Effector memory CD8-positive, alpha-beta T cell (primary cell): ENCODE data around the gene AKAP13.
A peak's percentile ranks its signal among the peaks of the same experiment; 100 is the strongest.

ENCODE experiments used
- ATAC-seq: fragments of 150-1000 bp; cut with Tn5 transposase; replicated peaks from 2 replicates; pipeline ENCODE4 v1.10.0; 2021; ENCODE audit warnings: mild to moderate bottlenecking, moderate library complexity
- DNase-seq, 3 experiments: peaks; one replicate each; pipeline ENCODE4 v3.0.0; 2021
- H3K27ac Mint-ChIP-seq, 2 donors: one replicate each; pipeline ENCODE4 v1.8.0; 2022; ENCODE audit warnings: mild to moderate bottlenecking in 2 of 2, mixed read lengths in 2 of 2, moderate library complexity in 2 of 2
- H3K27me3 Mint-ChIP-seq, 2 donors: one replicate each; pipeline ENCODE4 v1.8.0; 2022; ENCODE audit warnings: mixed read lengths in 2 of 2
- H3K36me3 Mint-ChIP-seq: one replicate; pipeline ENCODE4 v1.8.0; 2022; ENCODE audit warnings: mild to moderate bottlenecking, moderate library complexity, mixed read lengths; ENCODE audit not compliant: insufficient read depth
- H3K4me1 Mint-ChIP-seq, 2 donors: one replicate each; pipeline ENCODE4 v1.8.0; 2022; ENCODE audit warnings: low read depth in 2 of 2, mixed read lengths in 2 of 2
- H3K4me3 Mint-ChIP-seq, 2 donors: one replicate each; pipeline ENCODE4 v1.8.0; 2022; ENCODE audit warnings: mild to moderate bottlenecking in 2 of 2, mixed read lengths in 2 of 2, moderate library complexity in 2 of 2
- H3K9me3 Mint-ChIP-seq, 2 donors: one replicate each; pipeline ENCODE4 v1.8.0; 2022; ENCODE audit warnings: mixed read lengths in 2 of 2

Gene AKAP13

DNA sequence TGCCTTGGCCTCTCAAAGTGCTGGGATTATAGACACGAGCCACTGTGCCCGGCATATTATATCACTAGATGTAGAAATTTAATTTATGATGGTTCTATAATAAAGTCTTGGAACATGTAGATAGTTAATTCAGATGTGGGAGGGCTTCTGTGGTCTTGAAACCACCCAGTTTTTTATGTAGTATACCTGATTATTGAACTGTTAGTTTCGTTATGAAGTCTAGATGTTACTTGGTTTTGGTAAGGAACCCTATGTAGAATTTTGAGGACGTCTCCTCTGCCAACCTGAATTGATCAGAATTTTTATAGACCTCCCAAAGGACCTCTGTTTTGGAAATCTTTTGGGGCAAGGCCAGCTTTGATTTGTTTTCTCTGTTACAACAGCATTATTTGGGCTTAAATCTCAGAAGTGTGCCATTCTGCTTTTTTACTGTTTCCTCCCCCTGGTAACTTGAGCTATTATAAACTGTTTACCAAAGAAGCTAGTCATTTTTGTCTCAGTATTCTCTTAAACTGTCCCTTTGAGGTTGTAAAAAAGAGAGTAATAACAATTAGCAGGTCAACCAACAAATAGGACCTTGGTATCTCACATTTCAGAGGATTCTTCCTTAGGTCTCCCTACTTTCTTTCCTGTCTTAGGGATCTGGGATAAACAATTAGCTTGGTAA lies 20.8 kb downstream of the AKAP13 start:
- H3K27ac Mint-ChIP-seq: peak overlapping the region in 1 of 2 donors; percentile 13
- H3K36me3 Mint-ChIP-seq: no peaks in the 10 kb centered on the region
- H3K4me1 Mint-ChIP-seq: peaks cover 33 to 51% of the 10 kb centered on the region in 2 donors
- DNase-seq (no peak), ATAC-seq (peak; percentile 36)
- no peaks in the 10 kb centered on the region for H3K9me3 Mint-ChIP-seq
- peak overlapping the region; percentile 15 to 24 for H3K4me3 Mint-ChIP-seq
- H3K27me3 Mint-ChIP-seq: no peaks in the 10 kb centered on the region

DNA sequence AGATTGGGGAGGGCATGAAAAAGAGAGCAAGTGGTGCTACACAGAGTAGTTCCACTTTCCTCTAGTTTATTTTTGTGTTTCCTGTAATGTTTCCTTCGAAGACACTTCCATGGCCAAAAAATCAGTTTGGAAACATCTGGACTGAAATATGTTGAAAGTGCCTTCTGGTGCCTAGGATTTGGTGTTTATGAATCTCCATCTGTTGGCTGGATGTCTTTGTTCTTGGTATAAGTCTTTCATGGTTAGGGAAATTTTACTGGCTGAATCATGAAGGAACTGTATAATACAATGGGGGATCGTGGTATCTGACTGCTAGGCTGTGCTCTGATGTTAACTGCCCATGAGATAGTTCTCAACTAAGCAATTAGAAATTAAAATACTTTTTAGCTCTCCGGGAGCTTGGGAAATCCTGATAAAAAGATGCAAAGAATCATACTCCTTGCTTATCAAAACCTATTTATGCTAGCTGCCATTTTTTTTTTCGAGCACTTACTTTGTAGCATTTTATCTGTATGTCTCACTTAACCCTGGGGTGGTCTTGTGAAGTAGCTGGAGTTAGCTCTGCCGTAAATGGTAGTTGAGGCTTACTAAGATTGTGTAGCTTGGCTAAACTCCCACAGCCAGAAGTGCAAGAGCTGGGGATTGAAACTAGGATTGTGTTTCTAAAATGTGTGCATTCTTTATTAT lies 21.9 kb downstream of the AKAP13 start:
- ATAC-seq (no peak), DNase-seq (no peak)
- no peak overlapping the region for H3K4me3 Mint-ChIP-seq
- no peaks in the 10 kb centered on the region for H3K9me3 Mint-ChIP-seq
- H3K27me3 Mint-ChIP-seq: no peaks in the 10 kb centered on the region
- peak overlapping the region in 1 of 2 donors; percentile 57 for H3K27ac Mint-ChIP-seq
- H3K4me1 Mint-ChIP-seq: peaks cover 38 to 54% of the 10 kb centered on the region in 2 donors
- peaks cover 2% of the 10 kb centered on the region for H3K36me3 Mint-ChIP-seq

DNA sequence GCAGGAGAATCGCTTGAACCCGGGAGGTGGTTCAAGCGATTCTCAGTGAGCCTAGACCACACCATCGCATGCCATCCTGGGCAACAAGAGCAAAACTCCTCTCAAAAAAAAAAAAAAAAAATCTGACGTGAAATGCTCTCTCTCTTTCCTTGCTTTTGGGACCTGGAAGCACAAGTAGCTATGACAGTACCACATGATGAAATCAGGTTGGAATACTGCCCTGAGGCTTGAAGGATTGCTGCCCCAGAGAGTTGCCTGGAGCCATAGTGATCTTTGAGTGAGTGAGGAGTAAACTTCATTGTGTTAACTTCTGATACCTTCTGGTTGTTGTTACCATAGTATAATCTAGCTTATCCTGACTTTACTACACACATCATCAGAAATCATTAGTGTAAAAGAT lies 23.3 kb downstream of the AKAP13 start:
- peaks cover 2% of the 10 kb centered on the region for H3K36me3 Mint-ChIP-seq
- H3K27me3 Mint-ChIP-seq: no peaks in the 10 kb centered on the region
- no peak for DNase-seq
- peaks cover 48 to 56% of the 10 kb centered on the region in 2 donors for H3K4me1 Mint-ChIP-seq
- no peak overlapping the region for H3K4me3 Mint-ChIP-seq
- no peaks in the 10 kb centered on the region for H3K9me3 Mint-ChIP-seq
- no peak for ATAC-seq
- no peak overlapping the region for H3K27ac Mint-ChIP-seq

- no peaks in the 10 kb centered on the region for H3K9me3 Mint-ChIP-seq
- no peaks in the 10 kb centered on the region for H3K27me3 Mint-ChIP-seq
- H3K36me3 Mint-ChIP-seq: peaks cover 2% of the 10 kb centered on the region
- H3K4me3 Mint-ChIP-seq: no peak overlapping the region
- peak overlapping the region; percentile 42 to 86 for H3K27ac Mint-ChIP-seq
- H3K4me1 Mint-ChIP-seq: peaks cover 48 to 52% of the 10 kb centered on the region in 2 donors
- DNase-seq: no peak
- no peak for ATAC-seq
These were observed 23.9 kb downstream of the AKAP13 start for GRCh38 chr15:85404176-85404917.

DNA sequence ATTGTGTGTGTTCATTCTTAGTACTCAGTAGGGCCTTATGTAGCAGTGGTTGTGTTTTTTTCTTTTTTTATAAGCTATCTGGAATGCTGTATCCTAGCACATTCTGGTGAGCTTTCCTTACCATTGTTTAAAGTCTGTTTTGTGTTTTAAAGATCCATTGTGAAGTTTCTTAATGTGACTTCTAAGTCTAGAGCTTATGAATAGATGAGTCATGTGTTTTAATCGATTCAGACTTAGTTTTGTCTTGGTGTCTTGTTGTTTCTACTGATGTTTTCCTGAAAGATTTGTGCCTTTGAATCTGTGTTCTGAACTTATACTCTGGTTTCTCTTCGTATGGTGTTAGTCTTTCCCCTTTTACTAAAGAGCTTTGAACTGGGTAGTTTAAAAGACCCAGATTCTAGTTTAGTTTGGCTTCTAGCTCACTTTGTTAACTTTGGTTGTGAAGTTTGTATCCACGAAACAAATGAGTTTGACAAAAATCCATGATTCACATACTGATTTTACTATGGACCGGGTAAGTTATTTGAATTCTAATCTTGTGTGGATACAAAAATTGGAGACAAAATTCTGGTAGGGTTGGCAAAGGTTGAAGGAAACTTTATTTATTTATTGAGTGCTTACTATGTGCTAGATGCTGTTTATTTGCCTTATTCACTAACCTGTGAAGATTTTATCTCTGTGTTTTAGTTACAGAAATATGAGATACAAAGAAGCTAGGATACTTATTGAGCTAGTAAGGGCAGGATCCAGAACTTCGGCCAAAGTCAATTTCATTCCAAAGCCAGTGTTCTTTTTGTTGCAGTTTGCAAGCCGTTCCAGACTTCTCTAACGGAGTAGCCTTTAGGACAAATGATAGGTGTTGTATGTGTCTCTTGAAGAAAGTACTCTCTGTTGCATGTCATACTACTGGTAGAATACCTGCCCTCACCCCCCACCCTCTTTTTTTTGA lies 24.8 kb downstream of the AKAP13 start:
- DNase-seq (no peak), ATAC-seq (no peak)
- no peaks in the 10 kb centered on the region for H3K9me3 Mint-ChIP-seq
- H3K36me3 Mint-ChIP-seq: peaks cover 6% of the 10 kb centered on the region
- H3K27ac Mint-ChIP-seq: peak overlapping the region; percentile 42 to 86
- H3K27me3 Mint-ChIP-seq: no peaks in the 10 kb centered on the region
- H3K4me3 Mint-ChIP-seq: no peak overlapping the region
- peaks cover 48 to 55% of the 10 kb centered on the region in 2 donors for H3K4me1 Mint-ChIP-seq

DNA sequence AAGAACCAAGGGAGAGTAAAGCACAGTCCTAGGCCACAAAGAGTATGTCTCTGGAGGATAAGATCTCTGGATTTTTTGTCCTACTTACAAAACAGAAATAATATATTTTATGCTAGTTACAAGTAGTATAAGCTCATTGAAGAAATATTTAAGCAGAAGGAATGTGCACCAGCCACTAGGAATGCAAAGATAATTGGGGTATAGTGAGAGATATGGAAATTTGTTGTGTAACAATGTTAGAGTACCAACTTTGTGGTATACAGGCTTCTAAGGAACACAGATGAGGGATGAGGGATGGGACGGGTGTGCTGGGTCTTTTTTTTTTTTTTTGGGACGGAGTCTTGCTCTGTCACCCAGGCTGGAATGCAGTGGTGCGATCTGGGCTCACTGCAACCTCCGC lies 26.5 kb downstream of the AKAP13 start:
- DNase-seq: no peak
- Mint-ChIP-seq H3K9me3 (no peaks in the 10 kb centered on the region), H3K36me3 (peaks cover 6% of the 10 kb centered on the region), H3K27me3 (no peaks in the 10 kb centered on the region), H3K4me3 (peak overlapping the region in 1 of 2 donors; percentile 49), H3K4me1 (peaks cover 51 to 52% of the 10 kb centered on the region in 2 donors), H3K27ac (peak overlapping the region; percentile 83 to 87)
- no peak for ATAC-seq

DNA sequence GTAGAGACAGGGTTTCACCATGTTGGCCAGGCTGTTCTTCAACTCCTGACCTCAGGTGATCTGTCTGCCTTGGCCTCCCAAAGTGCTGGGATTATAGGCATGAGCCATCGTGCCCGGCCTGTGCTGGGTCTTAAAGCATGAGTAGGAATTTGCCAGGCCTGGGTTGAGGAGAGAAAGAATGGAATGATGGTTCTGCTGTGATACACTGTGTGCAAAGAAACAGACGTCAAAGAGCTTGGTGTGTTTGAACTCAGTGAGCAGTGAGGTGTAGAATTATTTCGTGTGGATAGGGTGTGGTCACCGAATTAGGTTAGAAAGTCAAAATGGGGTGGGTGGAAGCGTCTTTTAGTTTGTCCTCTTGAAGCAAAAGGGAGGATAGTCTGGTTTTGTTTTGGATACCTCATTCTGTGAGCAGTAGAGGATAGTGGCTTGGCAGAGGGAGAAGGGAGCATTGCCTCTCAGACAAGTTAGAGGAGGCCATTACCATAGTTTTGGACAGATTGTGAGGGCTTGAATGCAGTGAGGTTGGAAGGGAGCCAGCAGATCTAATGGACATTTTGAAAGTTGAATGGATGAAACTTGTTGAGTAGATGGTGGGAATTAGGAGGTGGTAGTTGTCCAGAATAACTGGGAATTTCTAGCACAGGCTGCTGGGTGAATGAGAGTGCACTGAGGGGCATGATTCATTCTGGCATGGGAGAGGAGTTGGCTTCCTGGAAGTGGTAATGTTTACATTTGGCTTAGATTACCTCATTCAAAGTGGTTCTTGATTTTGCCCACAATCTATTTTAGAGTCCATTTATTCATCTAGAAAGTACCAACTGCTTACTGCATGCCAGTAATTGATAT lies 27.2 kb downstream of the AKAP13 start:
- Mint-ChIP-seq H3K9me3 (no peaks in the 10 kb centered on the region), H3K27me3 (no peaks in the 10 kb centered on the region), H3K4me1 (peaks cover 46 to 47% of the 10 kb centered on the region in 2 donors), H3K4me3 (peak overlapping the region; percentile 11 to 41), H3K36me3 (peaks cover 6% of the 10 kb centered on the region), H3K27ac (peak overlapping the region; percentile 83 to 87)
- DNase-seq (no peak), ATAC-seq (peak; percentile 76)

DNA sequence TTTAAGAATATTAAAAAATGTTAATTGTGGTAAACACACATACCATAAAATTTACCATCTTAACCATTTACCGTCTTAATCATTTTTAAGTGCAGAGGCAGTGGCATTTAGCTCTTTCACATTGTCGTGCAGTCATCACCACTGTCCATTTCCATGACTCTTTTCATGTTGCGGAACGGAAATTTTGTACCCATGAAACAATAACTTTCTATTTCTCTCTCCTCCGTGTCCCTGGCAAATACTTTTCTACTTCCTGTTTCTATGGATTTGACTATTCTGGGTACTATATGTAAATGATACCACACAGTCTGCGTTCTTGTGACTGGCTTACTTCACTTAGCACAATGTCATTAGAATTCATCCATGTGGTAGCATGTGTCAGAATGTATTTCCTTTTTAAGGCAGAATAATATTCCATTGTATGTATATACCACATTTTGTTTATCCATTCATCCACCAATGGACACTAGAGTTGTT lies 27.9 kb downstream of the AKAP13 start:
- peak; percentile 45 for ATAC-seq
- Mint-ChIP-seq H3K4me1 (peaks cover 52% of the 10 kb centered on the region in 2 donors), H3K4me3 (peak overlapping the region; percentile 11 to 41), H3K36me3 (peaks cover 6% of the 10 kb centered on the region), H3K27me3 (no peaks in the 10 kb centered on the region), H3K9me3 (no peaks in the 10 kb centered on the region), H3K27ac (peak overlapping the region; percentile 83 to 87)
- no peak for DNase-seq

DNA sequence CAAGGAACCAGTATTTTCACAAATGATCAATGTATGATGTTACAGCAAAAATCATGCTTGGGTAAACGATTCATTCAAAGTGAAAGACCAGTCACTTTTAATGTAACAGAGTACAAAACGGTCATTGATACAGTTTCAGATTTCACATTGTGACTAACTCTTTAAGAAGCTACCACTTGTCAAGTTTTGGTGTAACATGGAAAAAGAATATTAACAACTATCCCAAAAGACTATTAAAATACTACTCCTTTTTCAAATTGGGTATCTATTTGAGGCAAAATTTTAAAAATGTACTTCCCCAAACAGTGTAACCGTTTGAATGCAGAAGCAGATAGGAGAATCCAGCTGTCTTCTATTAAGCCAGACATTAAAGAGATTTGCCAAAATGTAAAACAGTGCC lies 31.7 kb downstream of the AKAP13 start:
- no peak overlapping the region for H3K27ac Mint-ChIP-seq
- peaks cover 5% of the 10 kb centered on the region for H3K36me3 Mint-ChIP-seq
- DNase-seq (no peak), ATAC-seq (no peak)
- no peaks in the 10 kb centered on the region for H3K27me3 Mint-ChIP-seq
- H3K9me3 Mint-ChIP-seq: no peaks in the 10 kb centered on the region
- H3K4me1 Mint-ChIP-seq: peaks cover 41 to 42% of the 10 kb centered on the region in 2 donors
- H3K4me3 Mint-ChIP-seq: no peak overlapping the region

DNA sequence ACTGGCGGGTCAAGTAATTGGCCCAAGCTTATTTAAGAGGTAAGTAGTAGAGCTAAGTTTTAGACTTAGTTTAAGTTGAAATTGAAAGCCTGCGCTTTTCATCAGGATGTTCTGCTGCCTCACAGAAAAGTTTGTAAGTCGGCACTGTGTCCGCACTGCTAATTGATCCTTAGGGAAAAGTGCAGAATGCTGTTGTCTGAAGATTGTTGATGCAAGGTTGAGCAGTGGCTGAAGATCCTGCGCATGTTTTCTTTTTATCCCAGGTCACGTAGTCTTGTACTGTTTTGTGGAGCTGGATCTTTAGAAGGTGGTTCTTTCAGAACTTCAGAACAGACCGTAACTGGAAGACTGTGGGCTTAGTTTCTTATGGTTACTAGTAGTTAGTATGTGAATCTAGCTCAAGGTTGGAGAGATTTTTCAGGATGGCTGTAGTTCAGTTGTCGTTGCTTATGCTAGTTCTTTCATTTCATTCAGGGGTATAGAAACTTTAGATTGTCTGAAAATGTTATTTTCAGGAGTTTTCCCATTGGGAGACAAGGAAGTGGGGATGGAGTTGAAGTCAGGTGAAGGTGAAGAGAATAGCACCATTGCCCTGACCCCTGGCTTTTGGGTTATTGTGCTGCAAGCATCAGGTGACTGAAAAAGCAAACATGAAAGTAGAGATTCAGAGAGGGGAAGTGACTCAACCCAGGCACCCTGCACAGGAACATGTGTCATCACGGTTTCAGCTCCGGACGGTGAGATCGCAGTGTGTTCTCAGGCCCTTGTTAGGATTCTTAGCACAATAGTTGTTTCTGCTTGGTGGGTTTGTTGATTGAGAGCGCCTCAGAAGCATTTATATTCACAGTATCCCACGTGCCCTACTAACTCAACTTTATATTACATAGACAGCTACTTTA lies 32.8 kb downstream of the AKAP13 start:
- peak; percentile 98 for ATAC-seq
- Mint-ChIP-seq H3K4me3 (peak overlapping the region; percentile 41 to 43), H3K4me1 (peaks cover 33 to 40% of the 10 kb centered on the region in 2 donors), H3K27ac (peak overlapping the region; percentile 32 to 64), H3K27me3 (no peaks in the 10 kb centered on the region), H3K9me3 (no peaks in the 10 kb centered on the region), H3K36me3 (peaks cover 4% of the 10 kb centered on the region)
- DNase-seq: peak; percentile 42 to 51 (median 46)

DNA sequence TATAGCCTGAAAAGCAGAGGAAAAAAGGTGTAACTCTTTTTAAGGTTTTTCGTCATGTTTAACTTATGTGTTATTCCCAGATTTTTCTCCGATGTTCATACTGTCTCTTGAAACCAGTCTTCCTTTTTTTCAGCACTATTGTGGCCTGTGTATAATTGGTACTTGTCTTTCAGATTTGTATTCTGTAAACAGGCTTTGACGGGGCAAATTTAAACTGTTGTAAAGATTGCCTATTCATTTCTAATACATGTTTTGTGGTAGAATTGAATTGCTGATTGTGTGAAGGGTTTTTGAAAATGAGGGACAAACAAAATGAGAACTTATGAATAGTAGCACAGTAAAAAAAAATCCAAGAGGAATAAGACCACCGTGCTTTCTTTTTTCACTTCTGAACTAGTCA lies 33.6 kb downstream of the AKAP13 start:
- Mint-ChIP-seq H3K4me1 (peaks cover 33 to 35% of the 10 kb centered on the region in 2 donors), H3K27me3 (no peaks in the 10 kb centered on the region), H3K9me3 (no peaks in the 10 kb centered on the region)

More for the DNA sequence above, 33.6 kb downstream of the AKAP13 start:
- H3K4me3 Mint-ChIP-seq: peak overlapping the region in 1 of 2 donors; percentile 55
- ATAC-seq (no peak), DNase-seq (no peak)
- H3K36me3 Mint-ChIP-seq: peaks cover 4% of the 10 kb centered on the region
- peak overlapping the region; percentile 67 to 81 for H3K27ac Mint-ChIP-seq
